NB4 (cell line): Measurements from ENCODE around the gene CDKAL1.

ENCODE experiments used
- CTCF ChIP-seq: IDR thresholded peaks from one replicate; pipeline ENCODE4 v1.5.1; 2012; ENCODE audit warnings: low read depth, low read length
- MAX ChIP-seq: IDR thresholded peaks from 2 replicates; pipeline ENCODE4 v1.6.1; 2011; ENCODE audit warnings: low read depth, low read length
- MYC ChIP-seq: IDR thresholded peaks from 2 replicates; pipeline ENCODE4 v1.6.1; 2011; ENCODE audit warnings: low read depth, low read length
- POLR2A ChIP-seq: IDR thresholded peaks from 2 replicates; pipeline ENCODE4 v1.6.1; 2011; ENCODE audit warnings: mild to moderate bottlenecking; ENCODE audit not compliant: insufficient read length; ENCODE audit errors: extremely low read depth

GRCh38 chr6:21265034-21265729 is 730.9 kb downstream of the CDKAL1 start:
- TF ChIP-seq CTCF = no peak
- TF ChIP-seq MAX = no peak
- TF ChIP-seq POLR2A = no peak
- TF ChIP-seq MYC = no peak
